Panc1 (cell line): ENCODE results near the gene CASP4. TPM values are rescaled to one million over a fixed set of nuclear protein-coding genes. Genes with fewer than 3 reads are reported as not detected.

ENCODE experiments used
- ATAC-seq: fragments of 200-7000 bp; cut with Tn5 transposase; 2 replicates; pipeline ENCODE4 v1.9.1; 2020; ENCODE audit warnings: mild to moderate bottlenecking, moderate library complexity
- BruUV-seq: library from RNA; stranded (reverse); fragments of 400-500 nt; replicated peaks from 2 replicates; lab custom pipeline; 2021; lab: Mats Ljungman, UMichigan
- CTCF ChIA-PET: fragments of 300-600 bp; sonication (Branson Sonifier 250); formaldehyde crosslinking; loops from one replicate; lab custom pipeline; 2022; ENCODE audit warnings: antibody characterized with exemption; lab: Charles Lee
- POLR2A ChIA-PET: fragments of 300-600 bp; sonication (Branson Sonifier 250); formaldehyde crosslinking; loops from one replicate; lab custom pipeline; 2022; ENCODE audit warnings: antibody characterized with exemption; lab: Charles Lee
- DNase-seq: peaks from one replicate; pipeline ENCODE4 v3.0.0-alpha.2; 2010; ENCODE audit warnings: low read depth, low spot score
- H3K27ac ChIP-seq: 2 replicates; pipeline ENCODE4 v1.5.1; 2011; ENCODE audit warnings: mild to moderate bottlenecking, low read length, inconsistent platforms
- H3K27me3 ChIP-seq: fragments of 200-500 bp; sonication (Bioruptor generic); 2 replicates; pipeline ENCODE4 v1.6.0; 2014; ENCODE audit warnings: low read length, inconsistent platforms; ENCODE audit not compliant: control insufficient read depth, insufficient read depth
- H3K36me3 ChIP-seq: fragments of 200-500 bp; sonication (Bioruptor generic); 2 replicates; pipeline ENCODE4 v1.5.1; 2014; ENCODE audit warnings: inconsistent platforms, mild to moderate bottlenecking, low read length, moderate library complexity; ENCODE audit not compliant: control insufficient read depth, insufficient read depth
- H3K4me1 ChIP-seq: 2 replicates; pipeline ENCODE4 v1.5.1; 2011; ENCODE audit warnings: inconsistent platforms, mild to moderate bottlenecking, low read length, moderate library complexity; ENCODE audit not compliant: control insufficient read depth, insufficient read depth
- H3K4me3 ChIP-seq, 2 experiments: 2 replicates each; pipeline ENCODE4 v1.5.1; 2011 to 2012; ENCODE audit warnings: low read depth in 2 of 2, low read length in 2 of 2, mild to moderate bottlenecking in 2 of 2, inconsistent platforms in 1 of 2, moderate library complexity in 1 of 2
- H3K9me3 ChIP-seq: fragments of 200-500 bp; sonication (Bioruptor generic); 2 replicates; pipeline ENCODE4 v1.5.1; 2014; ENCODE audit warnings: low read depth, mild to moderate bottlenecking, inconsistent platforms, low read length, moderate library complexity; ENCODE audit not compliant: control insufficient read depth, insufficient read depth
- POLR2AphosphoS5 ChIP-seq: IDR thresholded peaks from 2 replicates; pipeline ENCODE4 v1.6.1; 2012; ENCODE audit warnings: mild to moderate bottlenecking, low read depth, low read length, moderate library complexity
- SIN3A ChIP-seq: IDR thresholded peaks from 2 replicates; pipeline ENCODE4 v1.6.1; 2012; ENCODE audit warnings: low read depth, mild to moderate bottlenecking, low read length, moderate library complexity, borderline replicate concordance; ENCODE audit not compliant: insufficient read depth
- TCF7L2 ChIP-seq: IDR thresholded peaks from 2 replicates; pipeline ENCODE4 v1.6.1; 2011; ENCODE audit warnings: mild to moderate bottlenecking, low read depth, low read length, inconsistent platforms
- in situ Hi-C: cut with HindIII; loops from 2 replicates; pipeline ENCODE4 v1.10.0; 2016; ENCODE audit warnings: low sequenced_read_pairs, low pct_unique_long_range_greater_than_20kb
- intact Hi-C: fragments of 100-400 bp; cut with micrococcal nuclease; formaldehyde crosslinking; loops from one replicate; pipeline ENCODE4 v1.10.0; 2022; ENCODE audit not compliant: unreplicated experiment
- total RNA-seq: library from RNA; stranded (reverse); gene quantifications from one replicate; pipeline ENCODE4 v1.2.1, GENCODE V29; 2021; ENCODE audit not compliant: unreplicated experiment
- TF ChIP-seq, protein P1 (sequence below): fragments of 450-650 bp; IDR thresholded peaks from 2 replicates; pipeline ENCODE4 v1.5.1; 2017; ENCODE audit warnings: mild to moderate bottlenecking
- TF ChIP-seq, protein P2 (sequence below), 2 experiments: IDR thresholded peaks; 2 replicates each; pipeline ENCODE4 v1.6.1; 2011 to 2012; ENCODE audit warnings: low read depth in 2 of 2, control low read depth in 1 of 2, low read length in 1 of 2, mild to moderate bottlenecking in 1 of 2, moderate library complexity in 1 of 2; ENCODE audit not compliant: insufficient read depth in 1 of 2

The CASP4 gene
- total RNA-seq, 1 experiment from 2014 or later, result 25.8 TPM

DNA sequence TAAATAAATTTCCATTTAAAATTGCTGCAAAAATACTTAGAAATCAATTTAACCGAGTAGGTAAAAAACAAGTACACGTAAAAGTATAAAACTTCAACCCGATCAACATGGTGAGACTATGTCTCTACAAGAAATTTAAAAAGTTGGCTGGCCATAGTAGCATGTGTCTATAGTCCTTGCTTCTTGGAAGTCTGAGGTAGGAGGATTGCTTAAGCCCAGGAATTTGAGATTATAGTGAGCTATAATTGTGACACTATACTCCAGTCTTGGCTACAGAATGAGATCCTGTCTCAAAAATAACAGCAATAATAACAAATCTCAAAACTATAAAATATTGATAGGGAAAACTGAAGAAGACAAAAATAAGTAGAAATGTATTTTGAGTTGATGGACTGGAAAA is 11.1 kb downstream of the CASP4 start:
- TF ChIP-seq POLR2AphosphoS5 (no peak), TCF7L2 (no peak), SIN3A (no peak)
- TF ChIP-seq, protein P1, sequence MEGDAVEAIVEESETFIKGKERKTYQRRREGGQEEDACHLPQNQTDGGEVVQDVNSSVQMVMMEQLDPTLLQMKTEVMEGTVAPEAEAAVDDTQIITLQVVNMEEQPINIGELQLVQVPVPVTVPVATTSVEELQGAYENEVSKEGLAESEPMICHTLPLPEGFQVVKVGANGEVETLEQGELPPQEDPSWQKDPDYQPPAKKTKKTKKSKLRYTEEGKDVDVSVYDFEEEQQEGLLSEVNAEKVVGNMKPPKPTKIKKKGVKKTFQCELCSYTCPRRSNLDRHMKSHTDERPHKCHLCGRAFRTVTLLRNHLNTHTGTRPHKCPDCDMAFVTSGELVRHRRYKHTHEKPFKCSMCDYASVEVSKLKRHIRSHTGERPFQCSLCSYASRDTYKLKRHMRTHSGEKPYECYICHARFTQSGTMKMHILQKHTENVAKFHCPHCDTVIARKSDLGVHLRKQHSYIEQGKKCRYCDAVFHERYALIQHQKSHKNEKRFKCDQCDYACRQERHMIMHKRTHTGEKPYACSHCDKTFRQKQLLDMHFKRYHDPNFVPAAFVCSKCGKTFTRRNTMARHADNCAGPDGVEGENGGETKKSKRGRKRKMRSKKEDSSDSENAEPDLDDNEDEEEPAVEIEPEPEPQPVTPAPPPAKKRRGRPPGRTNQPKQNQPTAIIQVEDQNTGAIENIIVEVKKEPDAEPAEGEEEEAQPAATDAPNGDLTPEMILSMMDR, result no peak
- TF ChIP-seq, protein P2, sequence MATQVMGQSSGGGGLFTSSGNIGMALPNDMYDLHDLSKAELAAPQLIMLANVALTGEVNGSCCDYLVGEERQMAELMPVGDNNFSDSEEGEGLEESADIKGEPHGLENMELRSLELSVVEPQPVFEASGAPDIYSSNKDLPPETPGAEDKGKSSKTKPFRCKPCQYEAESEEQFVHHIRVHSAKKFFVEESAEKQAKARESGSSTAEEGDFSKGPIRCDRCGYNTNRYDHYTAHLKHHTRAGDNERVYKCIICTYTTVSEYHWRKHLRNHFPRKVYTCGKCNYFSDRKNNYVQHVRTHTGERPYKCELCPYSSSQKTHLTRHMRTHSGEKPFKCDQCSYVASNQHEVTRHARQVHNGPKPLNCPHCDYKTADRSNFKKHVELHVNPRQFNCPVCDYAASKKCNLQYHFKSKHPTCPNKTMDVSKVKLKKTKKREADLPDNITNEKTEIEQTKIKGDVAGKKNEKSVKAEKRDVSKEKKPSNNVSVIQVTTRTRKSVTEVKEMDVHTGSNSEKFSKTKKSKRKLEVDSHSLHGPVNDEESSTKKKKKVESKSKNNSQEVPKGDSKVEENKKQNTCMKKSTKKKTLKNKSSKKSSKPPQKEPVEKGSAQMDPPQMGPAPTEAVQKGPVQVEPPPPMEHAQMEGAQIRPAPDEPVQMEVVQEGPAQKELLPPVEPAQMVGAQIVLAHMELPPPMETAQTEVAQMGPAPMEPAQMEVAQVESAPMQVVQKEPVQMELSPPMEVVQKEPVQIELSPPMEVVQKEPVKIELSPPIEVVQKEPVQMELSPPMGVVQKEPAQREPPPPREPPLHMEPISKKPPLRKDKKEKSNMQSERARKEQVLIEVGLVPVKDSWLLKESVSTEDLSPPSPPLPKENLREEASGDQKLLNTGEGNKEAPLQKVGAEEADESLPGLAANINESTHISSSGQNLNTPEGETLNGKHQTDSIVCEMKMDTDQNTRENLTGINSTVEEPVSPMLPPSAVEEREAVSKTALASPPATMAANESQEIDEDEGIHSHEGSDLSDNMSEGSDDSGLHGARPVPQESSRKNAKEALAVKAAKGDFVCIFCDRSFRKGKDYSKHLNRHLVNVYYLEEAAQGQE (IDR thresholded peaks at IDR 0.05; ENCODE audit: insufficient read depth in 1 of 2, low read depth in 2 of 2, low read length in 1 of 2), result no peak
- DNase-seq (no peak), ATAC-seq (no peak)
- no TSS peak for BruUV-seq
- ChIA-PET CTCF (no interaction called here), POLR2A (no interaction called here)
- Histone ChIP-seq H3K27me3 (no peaks in the 10 kb centered on the region), H3K4me1 (no peaks in the 10 kb centered on the region), H3K36me3 (no peaks in the 10 kb centered on the region), H3K4me3 (no peak overlapping the region), H3K9me3 (no peaks in the 10 kb centered on the region), H3K27ac (no peak overlapping the region)
- intact Hi-C loops, result no loop called here
- in situ Hi-C loops, result no loop called here

DNA sequence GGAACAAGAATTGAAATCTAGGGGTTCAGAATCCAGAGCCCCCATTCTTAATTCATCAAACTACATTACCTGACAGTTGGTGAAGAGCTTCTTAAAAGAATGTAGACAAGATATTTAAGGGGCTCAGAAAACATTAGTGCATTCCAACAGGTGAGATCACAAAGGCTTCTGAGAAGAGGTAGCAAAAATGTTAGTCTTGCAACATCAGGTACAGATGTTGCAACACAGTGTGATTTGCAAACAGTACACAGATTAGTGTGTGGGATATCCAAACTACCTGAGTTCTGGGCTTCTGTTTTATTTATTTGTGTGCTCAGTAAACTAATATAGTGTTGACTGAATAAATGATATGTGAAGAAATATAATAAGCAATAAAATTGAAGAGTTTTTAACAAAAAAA is 11.8 kb downstream of the CASP4 start:
- no peak for DNase-seq
- ChIA-PET POLR2A (no interaction called here), CTCF (no interaction called here)
- no peaks in the 10 kb centered on the region for H3K36me3 ChIP-seq
- BruUV-seq, result no TSS peak
- in situ Hi-C loops, result no loop called here
- H3K9me3 ChIP-seq, result no peaks in the 10 kb centered on the region
- H3K4me1 ChIP-seq, result no peaks in the 10 kb centered on the region
- H3K4me3 ChIP-seq, result no peak overlapping the region
- intact Hi-C loops, result no loop called here
- no peaks in the 10 kb centered on the region for H3K27me3 ChIP-seq
- no peak for ATAC-seq
- TF ChIP-seq SIN3A, result no peak
- TF ChIP-seq TCF7L2, result no peak
- no peak for TF ChIP-seq POLR2AphosphoS5
- TF ChIP-seq, protein P1, result no peak
- H3K27ac ChIP-seq, result no peak overlapping the region
